CD4-positive, alpha-beta T cell treated with Interferon alpha-2 for 1 hour (primary cell): ENCODE data around the gene BCAR1.

Experiments
- DNase-seq, 2 donors: peaks; one replicate each; pipeline ENCODE4 v3.0.0-alpha.2; 2020 to 2022

BCAR1 gene

GRCh38 chr16:75198135-75198600 is 53.3 kb downstream of the BCAR1 start:
- DNase-seq = no peak

- no peak for DNase-seq
These were observed 53.8 kb downstream of the BCAR1 start for GRCh38 chr16:75197522-75198134.

- no peak for DNase-seq
These were observed 54.6 kb downstream of the BCAR1 start for GRCh38 chr16:75196836-75197235.

- DNase-seq = no peak
These were observed 55.3 kb downstream of the BCAR1 start for GRCh38 chr16:75195811-75196790.

GRCh38 chr16:75193730-75194444 is 57.5 kb downstream of the BCAR1 start:
- DNase-seq = no peak

- no peak for DNase-seq
These were observed 58.2 kb downstream of the BCAR1 start for GRCh38 chr16:75193265-75193650.

GRCh38 chr16:75192606-75193264 is 58.7 kb downstream of the BCAR1 start:
- no peak for DNase-seq

GRCh38 chr16:75189638-75190245 is 61.7 kb downstream of the BCAR1 start:
- no peak for DNase-seq

GRCh38 chr16:75188832-75189477 is 62.5 kb downstream of the BCAR1 start:
- no peak for DNase-seq

GRCh38 chr16:75181630-75182029 is 69.8 kb downstream of the BCAR1 start:
- DNase-seq = no peak

- DNase-seq = no peak
These were observed 72.2 kb downstream of the BCAR1 start for GRCh38 chr16:75179208-75179607.
